HEK293 (cell line): ENCODE results near the gene PIGX.

Experiments used
- AEBP2 ChIP-seq: fragments of 450-650 bp; formaldehyde crosslinking; IDR thresholded peaks from 2 replicates; pipeline ENCODE4 v1.5.1; 2016; ENCODE audit warnings: missing biosample characterization, missing genetic modification characterization, borderline replicate concordance
- BCL6B ChIP-seq: fragments of 450-650 bp; formaldehyde crosslinking; IDR thresholded peaks from 2 replicates; pipeline ENCODE4 v1.5.1; 2017; ENCODE audit warnings: missing biosample characterization, missing genetic modification characterization
- GLIS2 ChIP-seq: fragments of 450-650 bp; formaldehyde crosslinking; IDR thresholded peaks from 2 replicates; pipeline ENCODE4 v1.5.1; 2016; ENCODE audit warnings: missing biosample characterization, missing genetic modification characterization
- HOXC10 ChIP-seq: sonication (generic); formaldehyde crosslinking; IDR thresholded peaks from 2 replicates; pipeline ENCODE4 v1.8.1; 2023; ENCODE audit warnings: mild to moderate bottlenecking, missing genetic modification reagents
- IKZF3 ChIP-seq: fragments of 450-650 bp; IDR thresholded peaks from 2 replicates; pipeline ENCODE4 v1.5.0; 2018; ENCODE audit warnings: missing biosample characterization, mild to moderate bottlenecking, missing genetic modification characterization, moderate library complexity
- KLF1 ChIP-seq: fragments of 450-650 bp; formaldehyde crosslinking; IDR thresholded peaks from 2 replicates; pipeline ENCODE4 v1.5.1; 2016; ENCODE audit warnings: missing biosample characterization, missing genetic modification characterization
- MZF1 ChIP-seq: fragments of 450-650 bp; formaldehyde crosslinking; IDR thresholded peaks from 2 replicates; pipeline ENCODE4 v1.5.1; 2017; ENCODE audit warnings: missing biosample characterization, missing genetic modification characterization, borderline replicate concordance
- OSR2 ChIP-seq: fragments of 450-650 bp; formaldehyde crosslinking; IDR thresholded peaks from 2 replicates; pipeline ENCODE4 v1.5.1; 2016; ENCODE audit warnings: missing biosample characterization, missing genetic modification characterization
- PRDM1 ChIP-seq: fragments of 450-650 bp; formaldehyde crosslinking; IDR thresholded peaks from 2 replicates; pipeline ENCODE4; 2016; ENCODE audit warnings: missing biosample characterization, missing genetic modification characterization
- SP3 ChIP-seq: fragments of 450-650 bp; formaldehyde crosslinking; IDR thresholded peaks from 2 replicates; pipeline ENCODE4 v1.5.1; 2016; ENCODE audit warnings: missing biosample characterization, missing genetic modification characterization
- TSHZ1 ChIP-seq: fragments of 450-650 bp; formaldehyde crosslinking; IDR thresholded peaks from 2 replicates; pipeline ENCODE4 v1.5.1; 2016; ENCODE audit warnings: missing biosample characterization, missing genetic modification characterization, borderline replicate concordance
- ZFP37 ChIP-seq: fragments of 450-650 bp; formaldehyde crosslinking; IDR thresholded peaks from 2 replicates; pipeline ENCODE4 v1.5.1; 2016; ENCODE audit warnings: missing biosample characterization, missing genetic modification characterization
- ZIC2 ChIP-seq: fragments of 450-650 bp; formaldehyde crosslinking; IDR thresholded peaks from 2 replicates; pipeline ENCODE4 v1.5.1; 2016; ENCODE audit warnings: missing biosample characterization, missing genetic modification characterization
- ZNF138 ChIP-seq: fragments of 450-650 bp; formaldehyde crosslinking; IDR thresholded peaks from 2 replicates; pipeline ENCODE4 v1.5.1; 2016; ENCODE audit warnings: missing biosample characterization, missing genetic modification characterization, borderline replicate concordance
- ZNF221 ChIP-seq: fragments of 450-650 bp; formaldehyde crosslinking; IDR thresholded peaks from 2 replicates; pipeline ENCODE4 v1.5.1; 2017; ENCODE audit warnings: missing biosample characterization, missing genetic modification characterization, borderline replicate concordance
- ZNF341 ChIP-seq: fragments of 450-650 bp; formaldehyde crosslinking; IDR thresholded peaks from 2 replicates; pipeline ENCODE4; 2016; ENCODE audit warnings: low read depth, missing biosample characterization, missing genetic modification characterization
- ZNF404 ChIP-seq: fragments of 450-650 bp; formaldehyde crosslinking; IDR thresholded peaks from 2 replicates; pipeline ENCODE4 v1.5.1; 2017; ENCODE audit warnings: missing biosample characterization, missing genetic modification characterization
- ZNF423 ChIP-seq: fragments of 450-650 bp; formaldehyde crosslinking; IDR thresholded peaks from 2 replicates; pipeline ENCODE4 v1.5.1; 2016; ENCODE audit warnings: missing biosample characterization, missing genetic modification characterization
- ZNF510 ChIP-seq: fragments of 450-650 bp; formaldehyde crosslinking; IDR thresholded peaks from 2 replicates; pipeline ENCODE4 v1.5.1; 2018; ENCODE audit warnings: mild to moderate bottlenecking, missing genetic modification characterization, missing biosample characterization; ENCODE audit not compliant: insufficient replicate concordance
- ZNF548 ChIP-seq: fragments of 450-650 bp; formaldehyde crosslinking; IDR thresholded peaks from 2 replicates; pipeline ENCODE4 v1.5.1; 2016; ENCODE audit warnings: missing biosample characterization, missing genetic modification characterization
- ZNF843 ChIP-seq: fragments of 450-650 bp; formaldehyde crosslinking; IDR thresholded peaks from 2 replicates; pipeline ENCODE4 v1.5.1; 2016; ENCODE audit warnings: missing biosample characterization, missing genetic modification characterization
- ZSCAN30 ChIP-seq: fragments of 450-650 bp; IDR thresholded peaks from 2 replicates; pipeline ENCODE4 v1.5.1; 2018; ENCODE audit warnings: missing biosample characterization, mild to moderate bottlenecking, missing genetic modification characterization, moderate library complexity
- ZSCAN5A ChIP-seq: fragments of 450-650 bp; formaldehyde crosslinking; IDR thresholded peaks from 2 replicates; pipeline ENCODE4 v1.5.1; 2016; ENCODE audit warnings: missing biosample characterization, missing genetic modification characterization
- TF ChIP-seq, protein P1 (sequence below): fragments of 450-650 bp; formaldehyde crosslinking; IDR thresholded peaks from 2 replicates; pipeline ENCODE4 v1.5.1; 2016; ENCODE audit warnings: missing biosample characterization, missing genetic modification characterization
- TF ChIP-seq, protein P2 (sequence below): fragments of 450-650 bp; formaldehyde crosslinking; IDR thresholded peaks from 2 replicates; pipeline ENCODE4 v1.5.1; 2016; ENCODE audit warnings: missing biosample characterization, missing genetic modification characterization

Gene PIGX

GRCh38 chr3:196739671-196740480, 27.7 kb downstream of the PIGX start, which contains the start of gene PAK2 (continued):
- TF ChIP-seq ZNF510 (tag by site-specific recombination) (no peak), KLF1 (tag by site-specific recombination) (peak; percentile 53; the same call in 1 of the 2 replicates), ZNF341 (peak; percentile 94), ZNF221 (no peak), AEBP2 (tag by site-specific recombination) (no peak), ZNF138 (tag by site-specific recombination) (no peak), ZFP37 (tag by site-specific recombination) (no peak), SP3 (tag by site-specific recombination) (peak; percentile 89), HOXC10 (CRISPR knock-in tag) (no peak), ZSCAN30 (tag by site-specific recombination) (0 out of 2 replicates have a peak, but pooled peaks have one; percentile 67), IKZF3 (0 out of 2 replicates have a peak, but pooled peaks have one; percentile 13), BCL6B (tag by site-specific recombination) (no peak), ZNF548 (no peak), ZIC2 (tag by site-specific recombination) (peak; percentile 75), ZSCAN5A (tag by site-specific recombination) (no peak), ZNF404 (tag by site-specific recombination) (no peak), OSR2 (tag by site-specific recombination) (peak; percentile 50), GLIS2 (tag by site-specific recombination) (peak; percentile 96), MZF1 (tag by site-specific recombination) (0 out of 2 replicates have a peak, but pooled peaks have one; percentile 28), ZNF843 (tag by site-specific recombination) (no peak), TSHZ1 (tag by site-specific recombination) (no peak), PRDM1 (tag by site-specific recombination) (no peak), ZNF423 (tag by site-specific recombination) (no peak)
- TF ChIP-seq, protein P1, sequence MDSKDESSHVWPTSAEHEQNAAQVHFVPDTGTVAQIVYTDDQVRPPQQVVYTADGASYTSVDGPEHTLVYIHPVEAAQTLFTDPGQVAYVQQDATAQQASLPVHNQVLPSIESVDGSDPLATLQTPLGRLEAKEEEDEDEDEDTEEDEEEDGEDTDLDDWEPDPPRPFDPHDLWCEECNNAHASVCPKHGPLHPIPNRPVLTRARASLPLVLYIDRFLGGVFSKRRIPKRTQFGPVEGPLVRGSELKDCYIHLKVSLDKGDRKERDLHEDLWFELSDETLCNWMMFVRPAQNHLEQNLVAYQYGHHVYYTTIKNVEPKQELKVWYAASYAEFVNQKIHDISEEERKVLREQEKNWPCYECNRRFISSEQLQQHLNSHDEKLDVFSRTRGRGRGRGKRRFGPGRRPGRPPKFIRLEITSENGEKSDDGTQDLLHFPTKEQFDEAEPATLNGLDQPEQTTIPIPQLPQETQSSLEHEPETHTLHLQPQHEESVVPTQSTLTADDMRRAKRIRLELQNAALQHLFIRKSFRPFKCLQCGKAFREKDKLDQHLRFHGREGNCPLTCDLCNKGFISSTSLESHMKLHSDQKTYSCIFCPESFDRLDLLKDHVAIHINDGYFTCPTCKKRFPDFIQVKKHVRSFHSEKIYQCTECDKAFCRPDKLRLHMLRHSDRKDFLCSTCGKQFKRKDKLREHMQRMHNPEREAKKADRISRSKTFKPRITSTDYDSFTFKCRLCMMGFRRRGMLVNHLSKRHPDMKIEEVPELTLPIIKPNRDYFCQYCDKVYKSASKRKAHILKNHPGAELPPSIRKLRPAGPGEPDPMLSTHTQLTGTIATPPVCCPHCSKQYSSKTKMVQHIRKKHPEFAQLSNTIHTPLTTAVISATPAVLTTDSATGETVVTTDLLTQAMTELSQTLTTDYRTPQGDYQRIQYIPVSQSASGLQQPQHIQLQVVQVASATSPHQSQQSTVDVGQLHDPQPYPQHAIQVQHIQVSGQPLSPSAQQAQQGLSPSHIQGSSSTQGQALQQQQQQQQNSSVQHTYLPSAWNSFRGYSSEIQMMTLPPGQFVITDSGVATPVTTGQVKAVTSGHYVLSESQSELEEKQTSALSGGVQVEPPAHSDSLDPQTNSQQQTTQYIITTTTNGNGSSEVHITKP, result peak; percentile 50
- TF ChIP-seq, protein P2, sequence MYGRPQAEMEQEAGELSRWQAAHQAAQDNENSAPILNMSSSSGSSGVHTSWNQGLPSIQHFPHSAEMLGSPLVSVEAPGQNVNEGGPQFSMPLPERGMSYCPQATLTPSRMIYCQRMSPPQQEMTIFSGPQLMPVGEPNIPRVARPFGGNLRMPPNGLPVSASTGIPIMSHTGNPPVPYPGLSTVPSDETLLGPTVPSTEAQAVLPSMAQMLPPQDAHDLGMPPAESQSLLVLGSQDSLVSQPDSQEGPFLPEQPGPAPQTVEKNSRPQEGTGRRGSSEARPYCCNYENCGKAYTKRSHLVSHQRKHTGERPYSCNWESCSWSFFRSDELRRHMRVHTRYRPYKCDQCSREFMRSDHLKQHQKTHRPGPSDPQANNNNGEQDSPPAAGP (tag by site-specific recombination), result peak; percentile 29; the same call in 1 of the 2 replicates
